HCT116 (cell line): Measurements from ENCODE around the gene TADA2B. TPM values are rescaled to one million over a fixed set of nuclear protein-coding genes. Genes with fewer than 3 reads are reported as not detected.

Source experiments
- ATAC-seq: fragments of 200-7000 bp; cut with Tn5 transposase; 2 replicates; pipeline ENCODE4 v1.9.1; 2020; ENCODE audit warnings: mild to moderate bottlenecking, moderate library complexity
- BruUV-seq: library from RNA; stranded (reverse); fragments of 400-500 nt; replicated peaks from 2 replicates; lab custom pipeline; 2021; lab: Mats Ljungman, UMichigan
- CTCF ChIA-PET: fragments of 300-600 bp; sonication (Branson Sonifier 250); formaldehyde crosslinking; loops from one replicate; lab custom pipeline; 2021; ENCODE audit warnings: antibody characterized with exemption; lab: Charles Lee
- POLR2A ChIA-PET: fragments of 300-600, 350-600 bp; sonication (Branson Sonifier 250); formaldehyde crosslinking; loops from one replicate; lab custom pipeline; 2021; ENCODE audit warnings: antibody characterized with exemption; lab: Charles Lee
- RAD21 ChIA-PET, 2 experiments: fragments of 300-600 bp; sonication (Branson Sonifier 250); formaldehyde crosslinking; loops; one replicate each; lab custom pipeline; 2023; ENCODE audit warnings: low total read pairs in 2 of 2; ENCODE audit not compliant: uncharacterized antibody in 2 of 2, unreplicated experiment in 2 of 2, low non-redundant PET in 1 of 2; lab: Charles Lee
- DNase-seq: peaks from one replicate; pipeline ENCODE4 v3.0.0-alpha.2; 2010; ENCODE audit warnings: low read depth, low spot score
- H2AFZ ChIP-seq: fragments of 200-600 bp; shearing (Covaris generic), sonication (generic); 2 replicates; pipeline ENCODE4 v1.6.1; 2017; ENCODE audit warnings: low read depth, mixed run types, mixed read lengths, antibody characterized with exemption, low read length; ENCODE audit not compliant: poor library complexity, severe bottlenecking
- H3K27ac ChIP-seq: 2 replicates; pipeline ENCODE4 v1.5.1; 2012; ENCODE audit warnings: low read depth, low read length
- H3K27me3 ChIP-seq: fragments of 200-600 bp; sonication (generic); 2 replicates; pipeline ENCODE4 v1.6.1; 2016; ENCODE audit warnings: mixed run types, low read length, mixed read lengths; ENCODE audit not compliant: insufficient read depth
- H3K36me3 ChIP-seq, 2 experiments: fragments of 200-500 bp in 1 of 2; fragments of 200-600 bp in 1 of 2; sonication (Bioruptor generic) in 1 of 2; sonication (generic) in 1 of 2; 2 replicates each; pipeline versions ENCODE4 v1.5.1 to v1.6.1; 2014 to 2016; ENCODE audit warnings: low read length in 2 of 2, inconsistent platforms in 1 of 2, mixed read lengths in 1 of 2, mixed run types in 1 of 2; ENCODE audit not compliant: insufficient read depth in 2 of 2, control insufficient read depth in 1 of 2
- H3K4me1 ChIP-seq, 2 experiments: fragments of 200-600 bp in 1 of 2; sonication (generic) in 1 of 2; 2 replicates each; pipeline versions ENCODE4 v1.5.1 to v1.6.1; 2012 to 2017; ENCODE audit warnings: low read length in 2 of 2, inconsistent platforms in 1 of 2, mild to moderate bottlenecking in 1 of 2, mixed read lengths in 1 of 2, mixed run types in 1 of 2, moderate library complexity in 1 of 2; ENCODE audit not compliant: insufficient read depth in 2 of 2, control insufficient read depth in 1 of 2
- H3K4me2 ChIP-seq: fragments of 200-600 bp; sonication (generic); 2 replicates; pipeline ENCODE4 v1.6.1; 2017; ENCODE audit warnings: mixed run types, low read length, mixed read lengths
- H3K4me3 ChIP-seq, 2 experiments: fragments of 200-600 bp in 1 of 2; sonication (generic) in 1 of 2; replicated peaks in 1 of 2; 2 replicates each; pipeline ENCODE4 v1.5.1; 2011 to 2016; ENCODE audit warnings: low read length in 2 of 2, control low read depth in 1 of 2, low read depth in 1 of 2, mild to moderate bottlenecking in 1 of 2, mixed read lengths in 1 of 2, mixed run types in 1 of 2
- H3K79me2 ChIP-seq: fragments of 200-600 bp; sonication (generic); 2 replicates; pipeline ENCODE4 v1.6.1; 2017; ENCODE audit warnings: mild to moderate bottlenecking, mixed run types, low read length, moderate library complexity, mixed read lengths; ENCODE audit not compliant: insufficient read depth
- H3K9ac ChIP-seq: fragments of 200-600 bp; sonication (generic); 2 replicates; pipeline ENCODE4 v1.6.1; 2016; ENCODE audit warnings: low read length, mixed read lengths
- H3K9me2 ChIP-seq: fragments of 200-600 bp; sonication (generic), shearing (Covaris generic); 2 replicates; pipeline ENCODE4 v1.6.1; 2017; ENCODE audit warnings: mixed run types, mild to moderate bottlenecking, moderate library complexity; ENCODE audit not compliant: insufficient read depth
- H3K9me3 ChIP-seq, 2 experiments: fragments of 200-500 bp in 1 of 2; fragments of 200-600 bp in 1 of 2; sonication (Bioruptor generic) in 1 of 2; sonication (generic) in 1 of 2; 2 replicates each; pipeline ENCODE4 v1.6.1; 2014 to 2017; ENCODE audit warnings: low read length in 2 of 2, mixed read lengths in 2 of 2, inconsistent platforms in 1 of 2, low read depth in 1 of 2, mild to moderate bottlenecking in 1 of 2, mixed run types in 1 of 2, moderate library complexity in 1 of 2; ENCODE audit not compliant: control insufficient read depth in 1 of 2, insufficient read depth in 1 of 2
- H4K20me1 ChIP-seq: fragments of 200-600 bp; sonication (generic), shearing (Covaris generic); 2 replicates; pipeline ENCODE4 v1.6.1; 2017; ENCODE audit warnings: mixed run types, mild to moderate bottlenecking, moderate library complexity; ENCODE audit not compliant: insufficient read depth
- ATF3 ChIP-seq: IDR thresholded peaks from 2 replicates; pipeline ENCODE4 v1.6.1; 2012
- CBX3 ChIP-seq: IDR thresholded peaks from 2 replicates; pipeline ENCODE4 v1.6.1; 2012; ENCODE audit warnings: low read depth
- CEBPB ChIP-seq: IDR thresholded peaks from 2 replicates; pipeline ENCODE4 v1.6.1; 2012; ENCODE audit warnings: low read depth
- CTCF ChIP-seq, 3 experiments: fragments of 200-600 bp in 1 of 3; sonication (generic) in 1 of 3; IDR thresholded peaks in 2 of 3; conservative IDR thresholded peaks in 1 of 3; 2 replicates each; pipeline ENCODE4 v1.5.1; 2012 to 2017; ENCODE audit warnings: low read depth in 2 of 3, low read length in 2 of 3, antibody characterized with exemption in 1 of 3, borderline replicate concordance in 1 of 3, control low read depth in 1 of 3, mild to moderate bottlenecking in 1 of 3, mixed read lengths in 1 of 3, mixed run types in 1 of 3, moderate library complexity in 1 of 3; ENCODE audit not compliant: insufficient read depth in 1 of 3
- EGR1 ChIP-seq: IDR thresholded peaks from 2 replicates; pipeline ENCODE4 v1.6.1; 2012; ENCODE audit warnings: low read depth
- ELF1 ChIP-seq: IDR thresholded peaks from 2 replicates; pipeline ENCODE4 v1.6.1; 2012; ENCODE audit warnings: low read depth, borderline replicate concordance
- EZH2phosphoT487 ChIP-seq: fragments of 200-600 bp; IDR thresholded peaks from 2 replicates; pipeline ENCODE4 v1.6.1; 2018; ENCODE audit warnings: antibody characterized with exemption, borderline replicate concordance
- FOSL1 ChIP-seq: IDR thresholded peaks from 2 replicates; pipeline ENCODE4 v1.6.1; 2012; ENCODE audit warnings: low read depth
- JUND ChIP-seq: IDR thresholded peaks from 2 replicates; pipeline ENCODE4 v1.6.1; 2012
- MAX ChIP-seq: IDR thresholded peaks from 2 replicates; pipeline ENCODE4 v1.6.1; 2012
- POLR2A ChIP-seq: IDR thresholded peaks from 2 replicates; pipeline ENCODE4 v1.7.0; 2011; ENCODE audit warnings: borderline replicate concordance; ENCODE audit not compliant: insufficient read depth, insufficient read length; ENCODE audit errors: extremely low read depth
- SIN3A ChIP-seq: IDR thresholded peaks from 2 replicates; pipeline ENCODE4 v1.6.1; 2012; ENCODE audit warnings: low read depth
- SP1 ChIP-seq: IDR thresholded peaks from 2 replicates; pipeline ENCODE4 v1.6.1; 2012; ENCODE audit warnings: low read depth
- SRF ChIP-seq: IDR thresholded peaks from 2 replicates; pipeline ENCODE4 v1.6.1; 2012; ENCODE audit warnings: low read depth
- TCF7L2 ChIP-seq: IDR thresholded peaks from 2 replicates; pipeline ENCODE4 v1.7.0; 2011; ENCODE audit warnings: borderline replicate concordance, inconsistent platforms; ENCODE audit not compliant: insufficient read depth, insufficient read length; ENCODE audit errors: extremely low read depth
- YY1 ChIP-seq: IDR thresholded peaks from 2 replicates; pipeline ENCODE4 v1.6.1; 2011; ENCODE audit warnings: low read length, low read depth, moderate library complexity, mild to moderate bottlenecking; ENCODE audit not compliant: insufficient replicate concordance; ENCODE audit errors: extremely low read depth
- ZFX ChIP-seq: fragments of 450-650 bp; IDR thresholded peaks from 2 replicates; pipeline ENCODE4 v1.6.1; 2017
- ZNF274 ChIP-seq: fragments of 200-500 bp; sonication (Bioruptor generic); IDR thresholded peaks from 2 replicates; pipeline ENCODE4 v1.6.1; 2014; ENCODE audit warnings: mild to moderate bottlenecking, low read depth, low read length, inconsistent platforms
- intact Hi-C: fragments of 100-400 bp; cut with micrococcal nuclease; formaldehyde crosslinking; loops from 2 replicates; pipeline ENCODE4 v1.10.0; 2022
- total RNA-seq: library from RNA; stranded (reverse); gene quantifications from one replicate; pipeline ENCODE4 v1.2.1, GENCODE V29; 2021; ENCODE audit not compliant: unreplicated experiment

The TADA2B gene
- total RNA-seq, 1 experiment from 2014 or later: 13.4 TPM

- POLR2A ChIA-PET: interaction anchor here (0.6 kb wide), 1 partner anchor 19 kb away, joined by 4 read pairs; no protein-coding TSS in a partner anchor
- H3K4me2 ChIP-seq: no peak overlapping the region
- CTCF ChIA-PET: no interaction called here
These were observed 28.4 kb upstream of the TADA2B start for GRCh38 chr4:7014815-7015214.

More at GRCh38 chr4:7014815-7015214, 28.4 kb upstream of the TADA2B start:
- Histone ChIP-seq H3K27me3 (no peaks in the 10 kb centered on the region), H3K79me2 (peaks cover 4% of the 10 kb centered on the region; the same call in 1 of the 2 replicates), H3K9me3 (no peaks in the 10 kb centered on the region), H3K27ac (no peak overlapping the region), H3K4me3 (no peak overlapping the region), H2AFZ (no peak overlapping the region), H4K20me1 (no peaks in the 10 kb centered on the region), H3K9ac (no peak overlapping the region), H3K9me2 (no peaks in the 10 kb centered on the region), H3K36me3 (peaks cover 13 to 44% of the 10 kb centered on the region in 2 experiments), H3K4me1 (peaks cover 0 to 4% of the 10 kb centered on the region in 2 experiments; a peak in 1 of 4 replicates)
- no TSS peak for BruUV-seq
- TF ChIP-seq ZNF274 (no peak), ATF3 (no peak), ELF1 (no peak), TCF7L2 (no peak), POLR2A (no peak), YY1 (no peak), CEBPB (no peak), ZFX (no peak), FOSL1 (no peak), EGR1 (no peak), SRF (no peak), CTCF (IDR thresholded peaks at IDR 0.05 in 2 of 3, conservative IDR thresholded peaks at IDR 0.05 in 1 of 3; ENCODE audit: borderline replicate concordance in 1 of 3, insufficient read depth in 1 of 3, low read depth in 2 of 3, low read length in 2 of 3) (no peak), EZH2phosphoT487 (no peak), JUND (no peak), SP1 (no peak), MAX (no peak), SIN3A (no peak), CBX3 (no peak)
- intact Hi-C loops: no loop called here
- RAD21 ChIA-PET: no interaction called here
- no peak for DNase-seq
- ATAC-seq: no peak
